ENCODE data around the gene MOSPD3. TPM values are rescaled to one million over a fixed set of nuclear protein-coding genes. Genes with fewer than 3 reads are reported as not detected.

Gene MOSPD3
- 2.3 and 4.7 TPM in 2 replicates for total RNA-seq

GRCh38 chr7:100611983-100612729 is at the start of gene MOSPD3:
TSS of gene MOSPD3 (plus strand) at chr7:100612540. CDS start at chr7:100612792, 252 bp downstream.

GRCh38 chr7:100573691-100574361 is 38.5 kb upstream of the MOSPD3 start, which contains the start of gene SAP25:
TSS of gene SAP25 (minus strand) at chr7:100573900. CDS start at chr7:100573742, 158 bp downstream.

GRCh38 chr7:100585511-100586265 is 26.7 kb upstream of the MOSPD3 start, which contains the start of gene LRCH4:
TSS of gene LRCH4 (minus strand) at chr7:100586129. CDS start at chr7:100586100, 29 bp downstream.

GRCh38 chr7:100586266-100587025 is 25.9 kb upstream of the MOSPD3 start, which contains the start of gene FBXO24:
TSS of gene FBXO24 (plus strand) at chr7:100586328. CDS start at chr7:100586626, 298 bp downstream.

GRCh38 chr7:100641463-100641859 is 29.1 kb downstream of the MOSPD3 start, which contains the start of gene TFR2:
TSS of gene TFR2 (minus strand) at chr7:100641552. CDS start at chr7:100641509, 43 bp downstream.

GRCh38 chr7:100655908-100656674 is 43.8 kb downstream of the MOSPD3 start, which contains the start of gene ACTL6B:
TSS of gene ACTL6B (minus strand) at chr7:100656448. CDS start at chr7:100656354, 94 bp downstream.

Other genes starting within 250 kb of the MOSPD3 start
- not detected in 2 replicates for gene PILRA, start 239.1 kb upstream of the MOSPD3 start, total RNA-seq
- gene ZCWPW1, start 183.8 kb upstream of the MOSPD3 start, total RNA-seq, result 0.32 and 0.76 TPM in 2 replicates
- gene MEPCE, start 182.7 kb upstream of the MOSPD3 start, total RNA-seq, result 26.6 and 32.1 TPM in 2 replicates
- 23.4 and 33.0 TPM in 2 replicates for gene PPP1R35, start 176.0 kb upstream of the MOSPD3 start, total RNA-seq
- gene SPACDR, start 148.3 kb upstream of the MOSPD3 start, total RNA-seq, result 0.30 and 0.32 TPM in 2 replicates
- gene TSC22D4, start 133.3 kb upstream of the MOSPD3 start, total RNA-seq, result 17.3 and 17.5 TPM in 2 replicates
- gene NYAP1, start 128.6 kb upstream of the MOSPD3 start, total RNA-seq, result 0.65 and 2.6 TPM in 2 replicates
- gene AGFG2, start 73.3 kb upstream of the MOSPD3 start, total RNA-seq, result 6.2 and 11.7 TPM in 2 replicates
- not detected in 2 replicates for gene SAP25, start 38.6 kb upstream of the MOSPD3 start, total RNA-seq
- gene LRCH4, start 26.4 kb upstream of the MOSPD3 start, total RNA-seq, result 9.3 and 13.3 TPM in 2 replicates
- under 0.01 and 0.15 TPM in 2 replicates for gene FBXO24, start 26.2 kb upstream of the MOSPD3 start, total RNA-seq
- gene PCOLCE, start 10.2 kb upstream of the MOSPD3 start, total RNA-seq, result 0.32 and 0.61 TPM in 2 replicates
- gene TFR2, start 29.0 kb downstream of the MOSPD3 start, total RNA-seq, result 0.46 TPM in 1 of 2 replicates, not detected in the other
- not detected in 2 replicates for gene ACTL6B, start 43.9 kb downstream of the MOSPD3 start, total RNA-seq
- gene GNB2, start 61.2 kb downstream of the MOSPD3 start, total RNA-seq, result 72.9 and 88.0 TPM in 2 replicates
- gene GIGYF1, start 81.7 kb downstream of the MOSPD3 start, total RNA-seq, result 9.1 and 13.8 TPM in 2 replicates
- 43.6 and 67.2 TPM in 2 replicates for gene POP7, start 93.6 kb downstream of the MOSPD3 start, total RNA-seq
- not detected in 2 replicates for gene EPO, start 107.9 kb downstream of the MOSPD3 start, total RNA-seq
- not detected in 2 replicates for gene ZAN, start 121.1 kb downstream of the MOSPD3 start, total RNA-seq
- 90.3 and 102 TPM in 2 replicates for gene EPHB4, start 215.0 kb downstream of the MOSPD3 start, total RNA-seq
- gene SLC12A9, start 240.2 kb downstream of the MOSPD3 start, total RNA-seq, result 17.2 TPM in 2 replicates

Data from epithelial cell of umbilical artery (primary cell).